ENCODE results near the gene CACNA1H.

GRCh38 chr16:1262846-1263221, 109.9 kb downstream of the CACNA1H start:
- TF ChIP-seq CTCF (IDR thresholded peaks at IDR 0.05): no peak
- TF ChIP-seq POLR2A (IDR thresholded peaks at IDR 0.05): no peak

Data from heart left ventricle (tissue), 13 donors.